Bronchial epithelial cell (primary cell): ENCODE measurements around the gene TRMT44. TPM values are rescaled to one million over a fixed set of nuclear protein-coding genes. Genes with fewer than 3 reads are reported as not detected.

Experiments used
- DNase-seq: peaks from one replicate; pipeline ENCODE4 v3.0.0-alpha.2; 2010; ENCODE audit warnings: low read depth
- FAIRE-seq: peaks from 2 replicates; lab custom pipeline; 2011; peaks lifted over from hg19 to GRCh38; lab: Jason Lieb, UNC
- H3K27me3 ChIP-seq: 2 replicates; pipeline ENCODE4 v1.5.1; 2011; ENCODE audit warnings: low read length; ENCODE audit not compliant: control insufficient read depth, insufficient read depth
- H3K36me3 ChIP-seq: 2 replicates; pipeline ENCODE4 v1.5.1; 2011; ENCODE audit warnings: low read length; ENCODE audit not compliant: control insufficient read depth, insufficient read depth
- H3K4me3 ChIP-seq: 2 replicates; pipeline ENCODE4 v1.5.1; 2011; ENCODE audit warnings: mild to moderate bottlenecking, low read depth, low read length, control low read depth
- CTCF ChIP-seq: IDR thresholded peaks from 2 replicates; pipeline ENCODE4 v1.5.1; 2011; ENCODE audit warnings: mild to moderate bottlenecking, moderate library complexity, low read length, control low read depth, inconsistent platforms; ENCODE audit not compliant: insufficient read depth, severe bottlenecking
- total RNA-seq: library from RNA; depleted of rRNA; stranded (reverse); fragments of >200 nt; gene quantifications from 2 replicates; pipeline ENCODE4 v1.2.1, GENCODE V29; 2014

TRMT44 gene
- total RNA-seq, 1 donor from 2014 or later, result 10.0 TPM

- FAIRE-seq, result no peak
- peaks cover 13% of the 10 kb centered on the region for H3K36me3 ChIP-seq
- H3K4me3 ChIP-seq, result no peak overlapping the region
- no peak for DNase-seq
- TF ChIP-seq CTCF, result no peak
- no peaks in the 10 kb centered on the region for H3K27me3 ChIP-seq
Measured at GRCh38 chr4:8407316-8407715, 33.3 kb upstream of the TRMT44 start.

GRCh38 chr4:8407756-8408155 lies 32.8 kb upstream of the TRMT44 start:
- peaks cover 10% of the 10 kb centered on the region for H3K36me3 ChIP-seq
- TF ChIP-seq CTCF, result no peak

GRCh38 chr4:8409264-8410065 lies 31.1 kb upstream of the TRMT44 start:
- Histone ChIP-seq H3K27me3 (no peaks in the 10 kb centered on the region), H3K4me3 (no peak overlapping the region), H3K36me3 (peaks cover 14% of the 10 kb centered on the region)
- no peak for FAIRE-seq
- no peak for TF ChIP-seq CTCF
- DNase-seq, result no peak

More at GRCh38 chr4:8407756-8408155, 32.8 kb upstream of the TRMT44 start:
- DNase-seq (no peak), FAIRE-seq (no peak)
- Histone ChIP-seq H3K27me3 (no peaks in the 10 kb centered on the region), H3K4me3 (no peak overlapping the region)

GRCh38 chr4:8410066-8410625 lies 30.4 kb upstream of the TRMT44 start:
- no peak for TF ChIP-seq CTCF
- FAIRE-seq, result no peak
- Histone ChIP-seq H3K36me3 (peaks cover 16% of the 10 kb centered on the region), H3K4me3 (no peak overlapping the region), H3K27me3 (no peaks in the 10 kb centered on the region)
- DNase-seq, result no peak

GRCh38 chr4:8410641-8411271 lies 29.8 kb upstream of the TRMT44 start:
- no peak for FAIRE-seq

More at GRCh38 chr4:8410641-8411271, 29.8 kb upstream of the TRMT44 start:
- Histone ChIP-seq H3K36me3 (peaks cover 12% of the 10 kb centered on the region), H3K27me3 (no peaks in the 10 kb centered on the region), H3K4me3 (no peak overlapping the region)
- TF ChIP-seq CTCF, result peak; percentile 26
- peak; percentile 57 for DNase-seq
